Right atrium auricular region (tissue), 2 donors: ENCODE data around the gene TNNT2. TPM values are rescaled to one million over a fixed set of nuclear protein-coding genes. Genes with fewer than 3 reads are reported as not detected.

Experiments
- DNase-seq: peaks from one replicate; pipeline ENCODE4 v3.0.0-alpha.2; 2019; ENCODE audit warnings: low spot score
- H3K27ac ChIP-seq, 2 donors: fragments of 200-600 bp; sonication (generic); 1 replicate in 1 of 2; 2 replicates in 1 of 2; pipeline ENCODE4 v1.5.1; 2016 to 2019
- H3K27me3 ChIP-seq, 2 donors: fragments of 200-600 bp; sonication (generic); one replicate each; pipeline versions ENCODE4 v1.5.1 to v1.6.0; 2017 to 2019
- H3K36me3 ChIP-seq: fragments of 200-600 bp; sonication (generic); one replicate; pipeline ENCODE4 v1.5.1; 2016
- H3K4me1 ChIP-seq, 2 donors: fragments of 200-600 bp; sonication (generic); one replicate each; pipeline versions ENCODE4 v1.5.1 to v1.6.0; 2017 to 2019
- H3K4me3 ChIP-seq, 2 donors: fragments of 200-600 bp; sonication (generic); 1 replicate in 1 of 2; 2 replicates in 1 of 2; pipeline ENCODE4 v1.5.1; 2017 to 2019; ENCODE audit warnings: mild to moderate bottlenecking in 1 of 2, moderate library complexity in 1 of 2
- H3K9me3 ChIP-seq, 2 donors: fragments of 200-600 bp; sonication (generic); one replicate each; pipeline ENCODE4 v1.5.1; 2019
- total RNA-seq, 2 donors: library from RNA; depleted of rRNA; stranded (reverse); fragments of >200 nt; gene quantifications; one replicate each; pipeline ENCODE4 v1.1.0, GENCODE V29; 2016
- TF ChIP-seq, protein P1 (sequence below), 2 donors: fragments of 200-600 bp; sonication (generic); IDR thresholded peaks; one replicate each; pipeline ENCODE4 v1.5.1; 2019; ENCODE audit warnings: antibody characterized with exemption in 2 of 2

TNNT2 gene
- total RNA-seq, 2 donors from 2014 or later = 4,112 to 12,321 TPM

DNA sequence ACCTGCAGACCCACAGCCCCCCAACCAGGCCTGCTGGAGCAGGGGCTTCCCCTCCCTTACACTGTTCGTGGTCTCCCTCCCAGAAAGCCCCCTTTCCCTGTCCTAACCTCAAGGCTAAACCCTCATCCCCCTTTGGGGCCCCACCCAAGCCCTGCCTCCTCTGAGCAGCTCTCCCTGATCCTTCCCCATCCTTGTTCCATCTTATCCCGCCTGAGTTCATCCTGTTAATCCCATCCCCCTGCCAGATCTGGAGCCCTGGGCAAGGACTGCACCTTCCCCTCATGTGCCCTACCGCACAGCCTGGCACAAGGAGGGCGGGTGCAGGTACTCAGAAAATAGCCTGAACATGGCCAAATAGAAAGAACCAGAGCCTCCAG, 6.9 kb upstream of the TNNT2 start:
- Histone ChIP-seq H3K9me3 (no peaks in the 10 kb centered on the region), H3K4me3 (no peak overlapping the region), H3K27ac (peak overlapping the region; percentile 76 to 92), H3K27me3 (no peaks in the 10 kb centered on the region), H3K36me3 (no peaks in the 10 kb centered on the region), H3K4me1 (peaks cover 0 to 44% of the 10 kb centered on the region in 2 donors)
- TF ChIP-seq, protein P1, sequence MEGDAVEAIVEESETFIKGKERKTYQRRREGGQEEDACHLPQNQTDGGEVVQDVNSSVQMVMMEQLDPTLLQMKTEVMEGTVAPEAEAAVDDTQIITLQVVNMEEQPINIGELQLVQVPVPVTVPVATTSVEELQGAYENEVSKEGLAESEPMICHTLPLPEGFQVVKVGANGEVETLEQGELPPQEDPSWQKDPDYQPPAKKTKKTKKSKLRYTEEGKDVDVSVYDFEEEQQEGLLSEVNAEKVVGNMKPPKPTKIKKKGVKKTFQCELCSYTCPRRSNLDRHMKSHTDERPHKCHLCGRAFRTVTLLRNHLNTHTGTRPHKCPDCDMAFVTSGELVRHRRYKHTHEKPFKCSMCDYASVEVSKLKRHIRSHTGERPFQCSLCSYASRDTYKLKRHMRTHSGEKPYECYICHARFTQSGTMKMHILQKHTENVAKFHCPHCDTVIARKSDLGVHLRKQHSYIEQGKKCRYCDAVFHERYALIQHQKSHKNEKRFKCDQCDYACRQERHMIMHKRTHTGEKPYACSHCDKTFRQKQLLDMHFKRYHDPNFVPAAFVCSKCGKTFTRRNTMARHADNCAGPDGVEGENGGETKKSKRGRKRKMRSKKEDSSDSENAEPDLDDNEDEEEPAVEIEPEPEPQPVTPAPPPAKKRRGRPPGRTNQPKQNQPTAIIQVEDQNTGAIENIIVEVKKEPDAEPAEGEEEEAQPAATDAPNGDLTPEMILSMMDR (IDR thresholded peaks at IDR 0.05) = no peak
- DNase-seq = no peak

DNA sequence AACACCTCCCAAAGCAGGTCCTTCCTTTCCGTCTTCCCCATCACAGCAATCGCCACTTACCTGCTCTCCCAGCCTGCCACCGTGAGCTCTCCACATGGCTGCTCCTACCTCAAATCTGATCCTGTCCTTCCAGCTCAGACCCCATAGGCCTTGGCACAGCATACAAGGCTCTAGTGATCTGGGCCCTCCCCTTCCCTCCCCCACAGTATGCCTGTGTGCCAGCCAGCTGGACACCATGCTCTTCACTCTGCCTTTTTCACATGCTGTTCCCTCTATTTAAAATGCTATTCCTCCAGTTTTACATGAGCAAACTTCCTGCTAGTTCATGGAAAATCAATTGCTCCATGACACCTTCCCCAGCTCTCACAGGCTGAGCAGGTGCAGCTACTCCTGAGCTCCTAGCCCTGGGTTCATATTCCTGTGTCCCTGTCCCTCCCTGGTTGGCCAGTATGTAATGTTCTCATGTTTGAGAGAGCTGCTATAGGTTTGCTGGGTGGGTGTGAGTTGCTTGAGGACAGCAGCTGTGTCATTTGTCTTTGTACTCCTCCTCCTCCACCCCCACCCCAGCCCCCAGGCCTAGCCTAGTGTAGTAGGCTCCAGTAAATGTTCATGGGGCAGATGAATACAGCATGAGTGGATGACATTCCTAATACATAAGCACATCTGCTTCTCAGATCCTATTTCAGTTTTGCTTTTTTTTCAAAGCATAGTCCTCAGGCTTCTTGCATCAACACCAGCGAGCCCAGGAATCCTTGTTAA, 6.3 kb upstream of the TNNT2 start:
- peak overlapping the region in 1 of 2 donors; percentile 20 for H3K4me3 ChIP-seq
- peak overlapping the region; percentile 76 to 92 for H3K27ac ChIP-seq
- no peak for DNase-seq

DNA sequence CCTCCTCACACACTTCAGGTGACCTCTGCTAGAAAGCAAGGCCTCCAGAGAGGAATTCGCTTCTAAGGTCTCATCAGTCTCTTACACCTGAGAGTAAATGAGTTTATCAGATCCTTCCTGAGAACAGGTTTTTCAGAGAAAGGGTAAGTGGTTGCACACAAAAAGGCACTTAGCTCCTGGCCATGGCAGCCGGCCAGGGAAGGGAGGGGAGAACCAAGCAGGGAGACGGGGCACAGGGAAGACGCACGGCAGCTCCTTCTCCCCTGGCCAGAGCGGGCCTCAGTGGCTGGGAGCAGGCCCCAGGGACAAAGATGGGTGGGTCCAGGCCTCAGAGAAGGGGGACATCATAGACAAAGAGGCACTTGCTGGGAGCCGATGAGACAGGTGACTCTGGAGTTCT, 3.6 kb upstream of the TNNT2 start:
- TF ChIP-seq, protein P1 (IDR thresholded peaks at IDR 0.05) = no peak
- H3K27me3 ChIP-seq = no peaks in the 10 kb centered on the region
- DNase-seq = no peak
- H3K9me3 ChIP-seq = no peaks in the 10 kb centered on the region
- H3K36me3 ChIP-seq = peaks cover 10% of the 10 kb centered on the region
- peaks cover 0 to 57% of the 10 kb centered on the region in 2 donors for H3K4me1 ChIP-seq
- H3K4me3 ChIP-seq = no peak overlapping the region
- H3K27ac ChIP-seq = peak overlapping the region; percentile 89 to 92

More for the DNA sequence above, 6.3 kb upstream of the TNNT2 start:
- no peaks in the 10 kb centered on the region for H3K36me3 ChIP-seq
- H3K9me3 ChIP-seq = no peaks in the 10 kb centered on the region
- TF ChIP-seq, protein P1 (IDR thresholded peaks at IDR 0.05) = no peak
- no peaks in the 10 kb centered on the region for H3K27me3 ChIP-seq
- peaks cover 0 to 48% of the 10 kb centered on the region in 2 donors for H3K4me1 ChIP-seq

DNA sequence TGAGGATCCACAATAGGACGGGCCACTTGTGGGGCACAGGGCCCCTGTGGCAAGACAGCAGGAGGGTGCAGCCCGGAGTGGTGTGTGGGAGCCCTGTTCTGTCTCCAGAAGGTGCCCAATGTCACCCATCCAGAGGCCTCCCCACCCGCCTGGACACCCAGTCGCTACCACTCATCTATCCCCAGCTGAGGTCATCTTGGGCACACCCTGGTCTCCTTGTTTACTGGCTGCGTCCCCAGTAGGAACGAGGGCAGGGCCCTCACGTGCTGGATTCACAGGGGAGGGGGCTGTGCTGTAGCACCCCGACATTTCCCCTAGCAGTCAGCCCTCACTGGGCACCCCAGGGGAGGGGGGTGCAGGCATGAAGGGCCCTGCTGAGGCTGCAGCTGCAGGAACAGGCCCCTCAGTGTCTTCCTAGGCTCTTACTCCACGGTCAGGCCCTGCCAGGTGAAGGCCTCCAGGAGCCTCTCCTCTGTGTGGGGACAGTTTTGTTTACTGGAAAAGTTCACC, 2.3 kb upstream of the TNNT2 start:
- TF ChIP-seq, protein P1 (IDR thresholded peaks at IDR 0.05) = no peak
- Histone ChIP-seq H3K9me3 (no peaks in the 10 kb centered on the region), H3K4me1 (peaks cover 0 to 53% of the 10 kb centered on the region in 2 donors), H3K4me3 (no peak overlapping the region), H3K27ac (peak overlapping the region; percentile 89 to 92), H3K36me3 (peaks cover 22% of the 10 kb centered on the region), H3K27me3 (no peaks in the 10 kb centered on the region)
- DNase-seq = no peak

DNA sequence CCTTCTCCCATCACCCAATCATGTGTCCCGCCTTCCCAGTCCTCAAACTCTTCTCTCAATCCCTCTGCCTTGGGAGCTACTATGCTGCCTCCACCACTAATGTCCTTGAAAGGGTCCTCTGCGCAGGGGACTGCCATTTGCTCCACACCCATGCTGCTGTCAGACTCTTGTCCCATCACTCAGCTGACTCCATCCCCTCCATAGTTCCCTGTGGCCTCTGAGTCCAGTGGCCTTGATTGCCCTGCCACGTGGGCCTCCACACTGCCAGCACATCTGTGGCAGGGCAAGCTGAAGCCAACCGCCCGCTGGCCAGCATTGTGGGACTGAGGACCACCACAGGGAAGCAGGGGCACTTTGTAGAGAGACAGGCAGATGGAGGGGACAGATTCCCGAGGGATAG, 1.3 kb upstream of the TNNT2 start:
- H3K4me1 ChIP-seq = peaks cover 0 to 44% of the 10 kb centered on the region in 2 donors
- no peak overlapping the region for H3K4me3 ChIP-seq
- H3K36me3 ChIP-seq = peaks cover 31% of the 10 kb centered on the region
- no peaks in the 10 kb centered on the region for H3K9me3 ChIP-seq
- TF ChIP-seq, protein P1 (IDR thresholded peaks at IDR 0.05) = no peak
- DNase-seq = no peak
- no peaks in the 10 kb centered on the region for H3K27me3 ChIP-seq
- H3K27ac ChIP-seq = peak overlapping the region; percentile 89 to 92
